Measurements from ENCODE around the gene IMMP2L. TPM values are rescaled to one million over a fixed set of nuclear protein-coding genes. Genes with fewer than 3 reads are reported as not detected.

Gene IMMP2L
- total RNA-seq, 1 donor from 2014 or later = 29.7 TPM

GRCh38 chr7:111384065-111384891 lies 178.0 kb downstream of the IMMP2L start:
- Mint-ChIP-seq H3K4me1 (ENCODE audit: low read depth) (peaks cover 3% of the 10 kb centered on the region), H3K27ac (no peak overlapping the region), H3K27me3 (no peaks in the 10 kb centered on the region), H3K36me3 (ENCODE audit: insufficient read depth) (no peaks in the 10 kb centered on the region), H3K4me3 (ENCODE audit: low read depth) (no peak overlapping the region), H3K9me3 (ENCODE audit: low read depth) (peaks cover 3% of the 10 kb centered on the region)
- TF ChIP-seq, protein P1, sequence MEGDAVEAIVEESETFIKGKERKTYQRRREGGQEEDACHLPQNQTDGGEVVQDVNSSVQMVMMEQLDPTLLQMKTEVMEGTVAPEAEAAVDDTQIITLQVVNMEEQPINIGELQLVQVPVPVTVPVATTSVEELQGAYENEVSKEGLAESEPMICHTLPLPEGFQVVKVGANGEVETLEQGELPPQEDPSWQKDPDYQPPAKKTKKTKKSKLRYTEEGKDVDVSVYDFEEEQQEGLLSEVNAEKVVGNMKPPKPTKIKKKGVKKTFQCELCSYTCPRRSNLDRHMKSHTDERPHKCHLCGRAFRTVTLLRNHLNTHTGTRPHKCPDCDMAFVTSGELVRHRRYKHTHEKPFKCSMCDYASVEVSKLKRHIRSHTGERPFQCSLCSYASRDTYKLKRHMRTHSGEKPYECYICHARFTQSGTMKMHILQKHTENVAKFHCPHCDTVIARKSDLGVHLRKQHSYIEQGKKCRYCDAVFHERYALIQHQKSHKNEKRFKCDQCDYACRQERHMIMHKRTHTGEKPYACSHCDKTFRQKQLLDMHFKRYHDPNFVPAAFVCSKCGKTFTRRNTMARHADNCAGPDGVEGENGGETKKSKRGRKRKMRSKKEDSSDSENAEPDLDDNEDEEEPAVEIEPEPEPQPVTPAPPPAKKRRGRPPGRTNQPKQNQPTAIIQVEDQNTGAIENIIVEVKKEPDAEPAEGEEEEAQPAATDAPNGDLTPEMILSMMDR (IDR thresholded peaks at IDR 0.05; ENCODE audit: unreplicated experiment) = no peak
- DNase-seq (ENCODE audit: low spot score, unreplicated experiment) = no peak

GRCh38 chr7:111383133-111383532 lies 179.2 kb downstream of the IMMP2L start:
- TF ChIP-seq, protein P1 (IDR thresholded peaks at IDR 0.05; ENCODE audit: unreplicated experiment) = no peak
- no peak for DNase-seq (ENCODE audit: low spot score, unreplicated experiment)
- H3K27ac Mint-ChIP-seq = no peak overlapping the region
- no peaks in the 10 kb centered on the region for H3K36me3 Mint-ChIP-seq (ENCODE audit: insufficient read depth)
- peaks cover 3% of the 10 kb centered on the region for H3K9me3 Mint-ChIP-seq (ENCODE audit: low read depth)
- H3K27me3 Mint-ChIP-seq = no peaks in the 10 kb centered on the region
- H3K4me1 Mint-ChIP-seq (ENCODE audit: low read depth) = peaks cover 3% of the 10 kb centered on the region
- H3K4me3 Mint-ChIP-seq (ENCODE audit: low read depth) = no peak overlapping the region

DNA sequence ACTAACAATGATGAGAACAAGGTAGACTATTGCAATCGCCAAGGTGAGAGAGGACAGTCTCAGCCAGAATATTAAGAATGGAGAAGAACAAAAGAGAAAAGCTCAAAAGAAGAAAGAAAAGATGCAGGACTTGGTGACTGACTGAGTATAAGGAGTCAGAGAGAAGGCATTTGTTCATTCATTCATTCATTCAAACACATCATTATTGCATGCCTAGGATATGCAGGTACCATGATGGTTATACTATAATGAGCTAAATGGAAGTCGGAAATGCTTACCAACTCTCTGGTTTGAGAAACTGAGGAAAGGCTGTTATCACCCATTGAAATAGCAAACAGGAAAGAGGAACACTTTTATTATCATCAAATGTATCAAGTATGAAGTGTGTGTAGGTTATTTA lies 180.7 kb downstream of the IMMP2L start:
- peaks cover 3% of the 10 kb centered on the region for H3K9me3 Mint-ChIP-seq (ENCODE audit: low read depth)
- no peaks in the 10 kb centered on the region for H3K27me3 Mint-ChIP-seq
- no peak overlapping the region for H3K27ac Mint-ChIP-seq
- H3K4me1 Mint-ChIP-seq (ENCODE audit: low read depth) = peaks cover 3% of the 10 kb centered on the region
- DNase-seq (ENCODE audit: low spot score, unreplicated experiment) = no peak
- no peaks in the 10 kb centered on the region for H3K36me3 Mint-ChIP-seq (ENCODE audit: insufficient read depth)
- no peak overlapping the region for H3K4me3 Mint-ChIP-seq (ENCODE audit: low read depth)
- TF ChIP-seq, protein P1 (IDR thresholded peaks at IDR 0.05; ENCODE audit: unreplicated experiment) = no peak

DNA sequence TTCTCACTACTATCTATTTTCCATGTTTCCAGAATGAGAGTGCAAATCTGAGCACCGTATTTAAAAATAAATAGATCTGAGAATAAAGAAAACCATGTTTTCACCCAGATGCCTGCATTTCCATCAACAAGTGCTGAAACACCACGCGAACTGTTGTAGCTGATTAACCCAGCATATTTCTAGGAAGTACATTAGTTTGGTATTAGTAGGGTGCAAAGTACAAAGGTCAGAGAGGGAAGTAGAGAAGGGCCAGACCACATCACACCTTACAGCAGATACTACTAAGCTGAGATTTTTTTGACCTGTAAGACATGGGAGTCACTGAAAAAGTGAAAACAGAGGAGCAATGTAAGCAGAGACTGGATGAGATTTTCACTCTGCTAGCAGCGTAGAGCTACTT lies 181.3 kb downstream of the IMMP2L start:
- DNase-seq (ENCODE audit: low spot score, unreplicated experiment) = no peak
- H3K27me3 Mint-ChIP-seq = no peaks in the 10 kb centered on the region
- no peak overlapping the region for H3K27ac Mint-ChIP-seq
- no peaks in the 10 kb centered on the region for H3K36me3 Mint-ChIP-seq (ENCODE audit: insufficient read depth)
- peaks cover 3% of the 10 kb centered on the region for H3K4me1 Mint-ChIP-seq (ENCODE audit: low read depth)
- H3K9me3 Mint-ChIP-seq (ENCODE audit: low read depth) = peaks cover under 1% of the 10 kb centered on the region
- H3K4me3 Mint-ChIP-seq (ENCODE audit: low read depth) = no peak overlapping the region
- TF ChIP-seq, protein P1 (IDR thresholded peaks at IDR 0.05; ENCODE audit: unreplicated experiment) = no peak

DNA sequence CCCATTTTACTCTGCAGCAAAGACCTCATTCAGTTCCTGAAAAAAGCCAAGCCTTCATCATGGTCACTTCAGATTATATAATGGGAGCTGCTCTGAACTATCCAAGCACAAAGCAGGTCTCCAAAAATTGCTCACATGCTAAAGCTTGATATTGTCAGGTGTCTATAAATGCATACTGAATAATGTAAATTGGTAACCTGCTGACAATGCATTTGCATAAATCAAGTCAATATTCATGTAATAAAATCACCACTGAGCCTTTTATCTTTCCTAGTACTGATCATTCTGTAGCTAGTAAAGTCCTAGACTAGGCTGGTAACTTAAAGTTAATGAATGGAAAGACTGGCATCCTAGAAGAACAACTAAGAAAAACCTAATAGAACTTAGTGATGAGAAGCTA lies 188.3 kb downstream of the IMMP2L start:
- no peaks in the 10 kb centered on the region for H3K27me3 Mint-ChIP-seq
- no peak for DNase-seq (ENCODE audit: low spot score, unreplicated experiment)

More for the DNA sequence above, 188.3 kb downstream of the IMMP2L start:
- Mint-ChIP-seq H3K4me1 (ENCODE audit: low read depth) (no peaks in the 10 kb centered on the region), H3K9me3 (ENCODE audit: low read depth) (no peaks in the 10 kb centered on the region), H3K4me3 (ENCODE audit: low read depth) (no peak overlapping the region), H3K36me3 (ENCODE audit: insufficient read depth) (no peaks in the 10 kb centered on the region), H3K27ac (no peak overlapping the region)
- TF ChIP-seq, protein P1 (IDR thresholded peaks at IDR 0.05; ENCODE audit: unreplicated experiment) = no peak

Measured in progenitor cell of endocrine pancreas (in vitro differentiated cells).